ENCODE data around the gene ANO6.
"Not testable (repeated sequence)": the region's sequence is repeated elsewhere in the genome, so short reads cannot be mapped to it uniquely, and the experiment has no call there.

ANO6 gene

DNA sequence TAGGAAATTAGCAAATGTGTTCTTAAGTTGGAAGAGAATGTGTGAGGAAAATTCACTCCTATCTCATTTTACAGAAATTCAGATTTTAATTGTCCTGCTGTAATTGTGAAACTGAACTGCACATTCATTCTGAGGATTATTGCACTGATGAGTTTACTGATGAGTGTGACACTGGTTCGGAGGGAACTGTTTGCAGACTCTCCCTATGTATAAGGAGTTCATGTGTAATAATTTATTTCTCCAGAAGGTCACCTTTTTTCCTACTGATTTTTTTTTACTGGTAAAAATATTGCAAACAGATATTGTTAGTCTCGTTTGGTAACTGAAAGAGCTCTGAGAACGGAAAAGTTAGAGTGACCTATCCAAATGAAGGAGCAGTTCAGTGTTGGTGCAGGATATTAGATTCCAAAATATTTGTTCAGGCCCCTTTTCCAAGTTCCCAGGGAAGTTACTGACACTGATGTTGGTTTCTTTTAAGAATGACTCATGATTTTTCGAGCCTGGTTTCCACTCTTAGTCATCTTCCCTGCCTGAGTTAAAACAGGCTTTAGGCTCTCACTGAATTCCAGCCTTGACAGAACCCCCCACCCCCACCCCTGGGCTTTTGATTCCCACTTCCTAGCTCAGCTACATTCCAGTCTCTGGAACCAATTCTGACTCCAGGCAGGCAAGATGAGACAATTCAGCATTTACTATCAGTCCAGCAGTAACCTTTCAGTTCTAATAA, 18.4 kb downstream of the ANO6 start:
- DNase-seq (ENCODE audit: low spot score), result no peak
- no peak for TF ChIP-seq CTCF (IDR thresholded peaks at IDR 0.05; ENCODE audit: borderline replicate concordance, control extremely low read depth, extremely low read depth, insufficient read depth, missing control alignments)
- in situ Hi-C loops (cut with MboI; ENCODE audit: low sequenced_read_pairs, unreplicated experiment), result no loop called here

- in situ Hi-C loops (cut with MboI; ENCODE audit: low sequenced_read_pairs, unreplicated experiment), result no loop called here
- DNase-seq (ENCODE audit: low spot score), result no peak
- TF ChIP-seq CTCF (IDR thresholded peaks at IDR 0.05; ENCODE audit: borderline replicate concordance, control extremely low read depth, extremely low read depth, insufficient read depth, missing control alignments), result no peak
These were observed 19.5 kb downstream of the ANO6 start for GRCh38 chr12:45235087-45236025.

- in situ Hi-C loops (cut with MboI; ENCODE audit: low sequenced_read_pairs, unreplicated experiment); DNase-seq (ENCODE audit: low spot score): not testable (repeated sequence)
These were observed 20.5 kb downstream of the ANO6 start for GRCh38 chr12:45236383-45236782.

- in situ Hi-C loops (cut with MboI; ENCODE audit: low sequenced_read_pairs, unreplicated experiment), result no loop called here
- DNase-seq (ENCODE audit: low spot score), result no peak
- TF ChIP-seq CTCF (IDR thresholded peaks at IDR 0.05; ENCODE audit: borderline replicate concordance, control extremely low read depth, extremely low read depth, insufficient read depth, missing control alignments), result no peak
These were observed 26.3 kb downstream of the ANO6 start for GRCh38 chr12:45242180-45242579.

GRCh38 chr12:45243963-45244362, 28.1 kb downstream of the ANO6 start:
- DNase-seq (ENCODE audit: low spot score), result no peak
- in situ Hi-C loops (cut with MboI; ENCODE audit: low sequenced_read_pairs, unreplicated experiment), result no loop called here
- TF ChIP-seq CTCF (IDR thresholded peaks at IDR 0.05; ENCODE audit: borderline replicate concordance, control extremely low read depth, extremely low read depth, insufficient read depth, missing control alignments), result no peak

DNA sequence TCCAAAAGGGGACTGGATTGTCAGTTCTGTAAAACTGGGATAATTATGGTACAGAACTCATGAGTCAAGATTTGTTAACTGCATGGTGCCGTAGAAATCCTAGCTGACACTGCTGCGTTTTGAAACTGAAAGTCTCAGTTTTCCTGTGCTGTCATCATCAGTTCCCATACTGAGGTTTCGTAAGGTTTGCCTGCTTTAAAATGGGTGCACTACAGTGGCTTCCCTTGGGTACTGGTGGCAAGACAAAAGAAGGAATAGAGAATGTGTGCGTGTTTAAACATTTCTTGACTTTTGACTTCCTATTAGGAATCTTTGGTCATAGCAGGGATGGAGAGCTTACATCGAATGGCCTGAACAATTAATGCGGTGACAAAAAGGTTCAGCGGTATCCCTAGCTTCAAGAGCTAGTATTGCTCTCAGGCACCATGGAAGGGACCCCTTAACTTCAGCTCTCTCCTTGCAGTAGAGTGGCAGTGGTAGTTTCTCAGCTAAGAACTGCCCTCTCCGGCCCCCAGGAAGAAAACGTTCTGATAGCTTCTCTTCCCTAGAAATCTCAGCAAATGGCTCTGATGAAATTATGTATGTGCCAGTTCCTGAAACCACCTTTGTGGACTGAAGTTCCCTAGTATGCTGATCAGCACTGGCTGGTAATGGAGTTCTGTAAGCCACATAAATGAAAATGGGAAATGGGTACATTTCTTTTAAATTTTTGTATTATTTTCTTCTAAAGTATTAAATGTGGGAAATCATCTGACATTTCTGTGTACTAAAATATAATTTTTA, 28.9 kb downstream of the ANO6 start:
- TF ChIP-seq CTCF (IDR thresholded peaks at IDR 0.05; ENCODE audit: borderline replicate concordance, control extremely low read depth, extremely low read depth, insufficient read depth, missing control alignments), result no peak
- no peak for DNase-seq (ENCODE audit: low spot score)
- in situ Hi-C loops (cut with MboI; ENCODE audit: low sequenced_read_pairs, unreplicated experiment), result no loop called here
